ENCODE data around the gene CHRNA5.
A peak's percentile ranks its signal among the peaks of the same experiment; 100 is the strongest.
"Not testable (repeated sequence)": the region's sequence is repeated elsewhere in the genome, so short reads cannot be mapped to it uniquely, and the experiment has no call there.

The CHRNA5 gene

GRCh38 chr15:78565097-78565950 lies at the start of gene CHRNA5:
CHRNA5 (plus strand) TSS chr15:78565520; CDS start chr15:78565720, 200 bp downstream.
- DNase-seq, result peak; percentile 69

GRCh38 chr15:78520035-78520434 lies 45.3 kb upstream of the CHRNA5 start:
- DNase-seq, result not testable (repeated sequence)

GRCh38 chr15:78524230-78524629 lies 41.1 kb upstream of the CHRNA5 start:
- no peak for DNase-seq

- DNase-seq, result no peak
These were observed 38.0 kb upstream of the CHRNA5 start for GRCh38 chr15:78527325-78527724.

- DNase-seq, result no peak
These were observed 32.0 kb upstream of the CHRNA5 start for GRCh38 chr15:78533331-78533730.

GRCh38 chr15:78536134-78536533 lies 29.2 kb upstream of the CHRNA5 start:
- DNase-seq, result no peak

- no peak for DNase-seq
These were observed 27.9 kb upstream of the CHRNA5 start for GRCh38 chr15:78537266-78537905.

GRCh38 chr15:78538358-78538757 lies 27.0 kb upstream of the CHRNA5 start:
- DNase-seq, result no peak

- not testable (repeated sequence) for DNase-seq
These were observed 25.7 kb upstream of the CHRNA5 start for GRCh38 chr15:78539464-78540140.

GRCh38 chr15:78540141-78540870 lies 25.0 kb upstream of the CHRNA5 start, which contains the start of gene PSMA4:
PSMA4 (plus strand) TSS chr15:78540444; CDS start chr15:78541928, 1,484 bp downstream.
- DNase-seq, result peak; percentile 74

- no peak for DNase-seq
These were observed 24.2 kb upstream of the CHRNA5 start for GRCh38 chr15:78540871-78541743.

GRCh38 chr15:78541744-78542034 lies 23.6 kb upstream of the CHRNA5 start:
- no peak for DNase-seq

GRCh38 chr15:78542647-78543046 lies 22.7 kb upstream of the CHRNA5 start:
- DNase-seq, result no peak

GRCh38 chr15:78550194-78550593 lies 15.1 kb upstream of the CHRNA5 start:
- no peak for DNase-seq

- DNase-seq, result no peak
These were observed 14.5 kb upstream of the CHRNA5 start for GRCh38 chr15:78550815-78551214.

- no peak for DNase-seq
These were observed 13.4 kb upstream of the CHRNA5 start for GRCh38 chr15:78551902-78552301.

- DNase-seq, result no peak
These were observed 12.7 kb upstream of the CHRNA5 start for GRCh38 chr15:78552597-78552996.

- DNase-seq, result not testable (repeated sequence)
These were observed 5.1 kb upstream of the CHRNA5 start for GRCh38 chr15:78560201-78560600.

- DNase-seq, result no peak
These were observed 3.8 kb upstream of the CHRNA5 start for GRCh38 chr15:78561490-78561889.

- no peak for DNase-seq
These were observed 2.2 kb upstream of the CHRNA5 start for GRCh38 chr15:78563092-78563491.

- no peak for DNase-seq
These were observed 600 bp upstream of the CHRNA5 start for GRCh38 chr15:78564743-78565096.
